HepG2 (cell line): ENCODE results near the gene MARK2. TPM values are rescaled to one million over a fixed set of nuclear protein-coding genes. Genes with fewer than 3 reads are reported as not detected.

ENCODE experiments used
- ATAC-seq: fragments of 200-7000 bp; cut with Tn5 transposase; 3 replicates; pipeline ENCODE4 v1.9.1; 2020; ENCODE audit warnings: mild to moderate bottlenecking, moderate library complexity
- BruUV-seq: library from RNA; stranded (reverse); fragments of 400-500 nt; replicated peaks from 2 replicates; lab custom pipeline; 2021; lab: Mats Ljungman, UMichigan
- CTCF ChIA-PET: fragments of 300-600 bp; formaldehyde crosslinking; extraction: SDS; loops from one replicate; lab custom pipeline; 2021; ENCODE audit warnings: low total read pairs, inconsistent platforms, low intra/inter-chr PET ratio; lab: Yijun Ruan, JAX
- POLR2A ChIA-PET: fragments of 350-600 bp; sonication (Branson Sonifier 250); formaldehyde crosslinking; loops from one replicate; lab custom pipeline; 2020; ENCODE audit warnings: antibody characterized with exemption, inconsistent platforms; lab: Yijun Ruan, JAX
- DNase-seq: peaks from one replicate; pipeline ENCODE4 v3.0.0-alpha.2; 2015; ENCODE audit warnings: low spot score
- FAIRE-seq: peaks from 3 replicates; lab custom pipeline; 2011; peaks lifted over from hg19 to GRCh38; lab: Jason Lieb, UNC
- H2AFZ ChIP-seq: one replicate; pipeline ENCODE4 v1.6.1; 2011; ENCODE audit warnings: low read length, inconsistent platforms
- H3K27ac ChIP-seq: fragments of 300-600 bp; 3 replicates; pipeline ENCODE4 v1.8.0; 2011; ENCODE audit warnings: mixed run types, mild to moderate bottlenecking, mixed read lengths, low read length, inconsistent platforms; ENCODE audit not compliant: insufficient read depth; ENCODE audit errors: extremely low read length
- H3K27me3 ChIP-seq, 2 experiments: fragments of 200-600 bp in 1 of 2; 2 replicates in 1 of 2; 3 replicates in 1 of 2; pipeline versions ENCODE4 v1.6.0 to v1.8.0; 2011; ENCODE audit warnings: low read length in 2 of 2, mild to moderate bottlenecking in 2 of 2, moderate library complexity in 2 of 2, inconsistent platforms in 1 of 2; ENCODE audit not compliant: insufficient read depth in 2 of 2, control insufficient read depth in 1 of 2
- H3K36me3 ChIP-seq, 2 experiments: fragments of 200-600 bp in 1 of 2; replicated peaks in 1 of 2; 2 replicates in 1 of 2; 3 replicates in 1 of 2; pipeline versions ENCODE4 v1.5.1 to v1.8.0; 2011; ENCODE audit warnings: low read length in 2 of 2, inconsistent platforms in 1 of 2; ENCODE audit not compliant: insufficient read depth in 2 of 2, control insufficient read depth in 1 of 2
- H3K4me1 ChIP-seq: 2 replicates; pipeline ENCODE4 v1.5.1; 2012; ENCODE audit warnings: low read length, inconsistent platforms; ENCODE audit not compliant: insufficient read depth
- H3K4me2 ChIP-seq: 2 replicates; pipeline ENCODE4 v1.6.0; 2011; ENCODE audit warnings: low read depth, low read length, inconsistent platforms
- H3K4me3 ChIP-seq, 3 experiments: fragments of 200-600 bp in 1 of 3; sonication (generic), shearing (Covaris generic) in 1 of 3; replicated peaks in 1 of 3; 2 replicates each; pipeline ENCODE4 v1.5.1; 2011 to 2016; ENCODE audit warnings: low read length in 3 of 3, inconsistent platforms in 2 of 3, low read depth in 2 of 3, mild to moderate bottlenecking in 2 of 3, control low read depth in 1 of 3, mixed read lengths in 1 of 3; ENCODE audit not compliant: insufficient read depth in 1 of 3
- H3K79me2 ChIP-seq: one replicate; pipeline ENCODE4 v1.6.1; 2011; ENCODE audit warnings: low read length, inconsistent platforms; ENCODE audit not compliant: insufficient read depth
- H3K9ac ChIP-seq: 2 replicates; pipeline ENCODE4 v1.6.0; 2011; ENCODE audit warnings: mild to moderate bottlenecking, low read depth, low read length, inconsistent platforms; ENCODE audit not compliant: insufficient read depth
- H3K9me3 ChIP-seq: 2 replicates; pipeline ENCODE4 v1.5.1; 2012; ENCODE audit warnings: mild to moderate bottlenecking, low read length
- H4K20me1 ChIP-seq: 2 replicates; pipeline ENCODE4 v1.6.0; 2011; ENCODE audit warnings: inconsistent platforms, mild to moderate bottlenecking, low read length, moderate library complexity; ENCODE audit not compliant: insufficient read depth
- ARID2 ChIP-seq: sonication (generic); formaldehyde crosslinking; IDR thresholded peaks from 2 replicates; pipeline ENCODE4 v1.8.1; 2022; ENCODE audit warnings: mild to moderate bottlenecking, missing genetic modification reagents, borderline replicate concordance
- MLLT10 ChIP-seq: sonication (generic); formaldehyde crosslinking; IDR thresholded peaks from 2 replicates; pipeline ENCODE4 v1.4.0; 2020; ENCODE audit warnings: missing genetic modification reagents
- STAG1 ChIP-seq: sonication (generic); formaldehyde crosslinking; IDR thresholded peaks from 2 replicates; pipeline ENCODE4 v1.4.0; 2020; ENCODE audit warnings: missing genetic modification reagents
- ZBTB43 ChIP-seq: sonication (generic); formaldehyde crosslinking; conservative IDR thresholded peaks from 2 replicates; pipeline ENCODE4 v1.4.0; 2020; ENCODE audit warnings: missing genetic modification reagents
- ZNF292 ChIP-seq: sonication (generic); formaldehyde crosslinking; IDR thresholded peaks from 2 replicates; pipeline ENCODE4 v1.8.1; 2022; ENCODE audit warnings: mild to moderate bottlenecking, low read depth, missing genetic modification reagents, borderline replicate concordance
- ZNF615 ChIP-seq: sonication (generic); formaldehyde crosslinking; IDR thresholded peaks from 2 replicates; pipeline ENCODE4 v1.5.0; 2020; ENCODE audit warnings: mild to moderate bottlenecking, missing genetic modification reagents, borderline replicate concordance
- ZNF761 ChIP-seq: sonication (generic); formaldehyde crosslinking; conservative IDR thresholded peaks from 2 replicates; pipeline ENCODE4 v1.4.0; 2020; ENCODE audit warnings: mild to moderate bottlenecking, missing genetic modification reagents
- WGBS: methylation state at CpG from one replicate; pipeline ENCODE4 v1.1.6; 2017; ENCODE audit warnings: low lambda C conversion rate; 5-methylcytosine and 5-hydroxymethylcytosine counted together
- in situ Hi-C: cut with HindIII; loops from 2 replicates; pipeline ENCODE4 v1.10.0; 2017; ENCODE audit warnings: low pct_unique_long_range_greater_than_20kb; ENCODE audit not compliant: extremely low pct_ligation_motif_present
- intact Hi-C: fragments of 100-400 bp; cut with micrococcal nuclease; formaldehyde crosslinking; loops from one replicate; pipeline ENCODE4 v1.10.0; 2022; ENCODE audit not compliant: unreplicated experiment
- polyA plus RNA-seq, 8 experiments: library from polyadenylated mRNA; depleted of rRNA in 3 of 8; stranded (reverse) in 7 of 8; unstranded in 1 of 8; fragments of >200 nt; fragmentation: Illumina TruSeq in 4 of 8; extraction: Trizol in 4 of 8; gene quantifications; 2 replicates each; pipeline versions ENCODE4 v1.2.1 to v1.2.3, GENCODE V29; 2011 to 2016; ENCODE audit warnings: low read depth in 4 of 8, missing spikeins in 1 of 8, mixed read lengths in 1 of 8; ENCODE audit not compliant: insufficient read depth in 1 of 8
- total RNA-seq, 5 experiments: library from RNA; depleted of rRNA; stranded (reverse); fragments of >200 nt; fragmentation: Illumina TruSeq; extraction: Trizol; gene quantifications; 2 replicates each; pipeline ENCODE4 v1.2.3, GENCODE V29; 2016; ENCODE audit warnings: low read depth in 1 of 5

MARK2 gene
- total and polyA plus RNA-seq, 2 of the 13 experiments (the other 11 are each of a cell fraction or from before 2014, with no cell fraction given), result 13.5 to 13.9 TPM

DNA sequence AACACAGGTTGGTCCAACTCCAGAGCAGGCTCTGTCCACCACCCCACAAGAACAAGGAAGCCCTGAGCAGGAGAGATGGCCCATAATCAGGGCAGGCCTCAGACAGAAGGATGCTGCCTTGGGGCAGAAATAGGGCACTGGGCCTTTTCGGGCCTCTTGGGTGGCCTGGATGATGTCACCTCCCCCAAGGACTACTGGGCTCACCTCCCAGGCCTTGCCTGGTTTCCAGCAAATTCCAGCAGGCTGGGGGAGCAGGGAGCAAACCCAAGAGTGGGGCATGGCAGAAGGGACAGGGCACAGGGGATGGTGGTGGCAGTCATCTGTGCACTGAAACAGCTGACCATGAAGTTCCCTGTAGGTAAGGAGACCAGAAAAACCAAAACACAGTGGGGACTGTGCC is 94.5 kb downstream of the MARK2 start:
- H3K9me3 ChIP-seq, result no peaks in the 10 kb centered on the region
- no peak overlapping the region for H2AFZ ChIP-seq
- no peak overlapping the region for H3K4me3 ChIP-seq
- FAIRE-seq (no peak), DNase-seq (no peak)
- peaks cover 34% of the 10 kb centered on the region for H3K4me1 ChIP-seq
- no peak overlapping the region for H3K27ac ChIP-seq
- no peak overlapping the region for H3K4me2 ChIP-seq
- in situ Hi-C loops, result no loop called here
- WGBS, result 40% methylated on average over 1 of the region's 1 CpG
- intact Hi-C loops, result no loop called here
- POLR2A ChIA-PET, result no interaction called here
- no peak overlapping the region for H3K9ac ChIP-seq
- BruUV-seq, result no TSS peak
- H4K20me1 ChIP-seq, result no peaks in the 10 kb centered on the region
- H3K36me3 ChIP-seq, result no peaks in the 10 kb centered on the region
- TF ChIP-seq ZNF615 (CRISPR knock-in tag) (no peak), ZNF292 (CRISPR knock-in tag) (no peak), ZBTB43 (CRISPR knock-in tag) (no peak), STAG1 (CRISPR knock-in tag) (no peak), ARID2 (CRISPR knock-in tag) (no peak), MLLT10 (CRISPR knock-in tag) (no peak), ZNF761 (CRISPR knock-in tag) (no peak)
- TF ChIP-seq, all 625 proteins: peak for 0
- H3K27me3 ChIP-seq, result no peaks in the 10 kb centered on the region; a peak in 1 of 5 replicates
- CTCF ChIA-PET, result no interaction called here
- no peaks in the 10 kb centered on the region for H3K79me2 ChIP-seq
- ATAC-seq, result no peak
